GM21529 (cell line): Measurements from ENCODE around the gene CLTCL1.
"Not testable (repeated sequence)": the region's sequence is repeated elsewhere in the genome, so short reads cannot be mapped to it uniquely, and the experiment has no call there.

Experiments
- ATAC-seq: cut with Tn5 transposase; IDR thresholded peaks from one replicate; pipeline ENCODE4 v1.9.1; 2021; ENCODE audit not compliant: unreplicated experiment

Gene CLTCL1

GRCh38 chr22:19220867-19221266 is 70.7 kb downstream of the CLTCL1 start:
- no peak for ATAC-seq

- no peak for ATAC-seq
Measured at GRCh38 chr22:19218541-19219233, 72.8 kb downstream of the CLTCL1 start.

GRCh38 chr22:19216579-19216978 is 74.9 kb downstream of the CLTCL1 start:
- no peak for ATAC-seq

GRCh38 chr22:19215360-19215759 is 76.2 kb downstream of the CLTCL1 start:
- no peak for ATAC-seq

- ATAC-seq = no peak
Measured at GRCh38 chr22:19214078-19214473, 77.4 kb downstream of the CLTCL1 start.

- no peak for ATAC-seq
Measured at GRCh38 chr22:19213442-19214077, 78.0 kb downstream of the CLTCL1 start.

- no peak for ATAC-seq
Measured at GRCh38 chr22:19213001-19213400, 78.5 kb downstream of the CLTCL1 start.

- ATAC-seq = no peak
Measured at GRCh38 chr22:19212302-19212870, 79.1 kb downstream of the CLTCL1 start.

GRCh38 chr22:19210188-19210587 is 81.3 kb downstream of the CLTCL1 start:
- ATAC-seq = no peak

GRCh38 chr22:19208287-19208847 is 83.2 kb downstream of the CLTCL1 start:
- ATAC-seq = no peak

- no peak for ATAC-seq
Measured at GRCh38 chr22:19207884-19208283, 83.6 kb downstream of the CLTCL1 start.

GRCh38 chr22:19207401-19207808 is 84.1 kb downstream of the CLTCL1 start:
- ATAC-seq = no peak

GRCh38 chr22:19206287-19206686 is 85.2 kb downstream of the CLTCL1 start:
- ATAC-seq = no peak

GRCh38 chr22:19204640-19205039 is 86.9 kb downstream of the CLTCL1 start:
- ATAC-seq = no peak

GRCh38 chr22:19203834-19204233 is 87.7 kb downstream of the CLTCL1 start:
- ATAC-seq = no peak

GRCh38 chr22:19202799-19203186 is 88.7 kb downstream of the CLTCL1 start:
- ATAC-seq = not testable (repeated sequence)

- no peak for ATAC-seq
Measured at GRCh38 chr22:19201869-19202798, 89.4 kb downstream of the CLTCL1 start.

- ATAC-seq = no peak
Measured at GRCh38 chr22:19201130-19201868, 90.2 kb downstream of the CLTCL1 start.

- ATAC-seq = no peak
Measured at GRCh38 chr22:19199479-19199878, 92.0 kb downstream of the CLTCL1 start.
